Retinal pigment epithelial cell (primary cell): ENCODE measurements around the gene MLANA.

Experiments used
- DNase-seq: peaks from one replicate; pipeline ENCODE4 v3.0.0-alpha.2; 2010; ENCODE audit warnings: low read depth
- H3K4me3 ChIP-seq: 2 replicates; pipeline ENCODE4 v1.5.1; 2011; ENCODE audit warnings: mild to moderate bottlenecking, low read length, control low read depth, moderate library complexity
- TF ChIP-seq, protein P1 (sequence below): conservative IDR thresholded peaks from 2 replicates; pipeline ENCODE4 v1.5.1; 2011; ENCODE audit warnings: low read depth, low read length, control low read depth, inconsistent platforms

The MLANA gene

DNA sequence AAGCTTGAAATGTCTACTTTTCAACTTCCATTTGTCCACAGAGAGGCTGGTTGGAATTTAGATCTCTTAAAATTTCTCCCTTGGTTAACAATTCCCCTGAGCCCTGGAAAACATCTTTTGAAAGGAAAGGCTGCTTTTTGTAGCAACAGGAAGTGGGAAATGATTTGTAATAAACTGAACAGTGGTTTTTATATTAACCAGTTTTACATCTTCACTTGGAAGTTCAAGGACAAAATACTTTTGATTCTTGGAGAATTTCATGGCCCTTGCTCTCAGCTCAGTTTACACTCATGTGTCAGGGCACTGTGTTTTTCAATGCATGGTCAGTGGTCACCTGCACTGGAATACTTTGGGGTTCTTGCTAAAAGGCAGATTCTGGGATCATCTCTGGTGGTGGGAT is 9.9 kb downstream of the MLANA start:
- TF ChIP-seq, protein P1, sequence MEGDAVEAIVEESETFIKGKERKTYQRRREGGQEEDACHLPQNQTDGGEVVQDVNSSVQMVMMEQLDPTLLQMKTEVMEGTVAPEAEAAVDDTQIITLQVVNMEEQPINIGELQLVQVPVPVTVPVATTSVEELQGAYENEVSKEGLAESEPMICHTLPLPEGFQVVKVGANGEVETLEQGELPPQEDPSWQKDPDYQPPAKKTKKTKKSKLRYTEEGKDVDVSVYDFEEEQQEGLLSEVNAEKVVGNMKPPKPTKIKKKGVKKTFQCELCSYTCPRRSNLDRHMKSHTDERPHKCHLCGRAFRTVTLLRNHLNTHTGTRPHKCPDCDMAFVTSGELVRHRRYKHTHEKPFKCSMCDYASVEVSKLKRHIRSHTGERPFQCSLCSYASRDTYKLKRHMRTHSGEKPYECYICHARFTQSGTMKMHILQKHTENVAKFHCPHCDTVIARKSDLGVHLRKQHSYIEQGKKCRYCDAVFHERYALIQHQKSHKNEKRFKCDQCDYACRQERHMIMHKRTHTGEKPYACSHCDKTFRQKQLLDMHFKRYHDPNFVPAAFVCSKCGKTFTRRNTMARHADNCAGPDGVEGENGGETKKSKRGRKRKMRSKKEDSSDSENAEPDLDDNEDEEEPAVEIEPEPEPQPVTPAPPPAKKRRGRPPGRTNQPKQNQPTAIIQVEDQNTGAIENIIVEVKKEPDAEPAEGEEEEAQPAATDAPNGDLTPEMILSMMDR = no peak
- DNase-seq = no peak
- no peak overlapping the region for H3K4me3 ChIP-seq

DNA sequence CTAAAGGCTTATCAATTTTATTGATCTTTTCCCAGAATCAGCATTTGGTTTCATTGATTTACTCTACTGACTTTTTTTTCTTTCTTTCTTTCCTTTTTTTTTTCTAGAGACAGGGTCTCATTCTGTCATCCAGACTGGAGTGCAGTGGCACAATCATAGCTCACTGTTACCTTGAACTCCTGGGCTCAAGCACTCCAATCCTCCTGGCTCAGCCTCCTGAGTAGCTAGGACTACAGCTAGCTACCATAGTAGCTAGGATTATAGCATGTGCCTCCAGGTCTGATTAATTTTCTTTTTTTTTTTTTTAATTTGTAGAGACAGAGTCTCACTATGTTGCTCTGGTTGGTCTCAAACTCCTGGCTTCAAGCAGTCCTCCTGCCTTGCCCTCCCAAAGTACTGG is 11.7 kb downstream of the MLANA start:
- DNase-seq = no peak
- no peak overlapping the region for H3K4me3 ChIP-seq
- TF ChIP-seq, protein P1 = no peak

DNA sequence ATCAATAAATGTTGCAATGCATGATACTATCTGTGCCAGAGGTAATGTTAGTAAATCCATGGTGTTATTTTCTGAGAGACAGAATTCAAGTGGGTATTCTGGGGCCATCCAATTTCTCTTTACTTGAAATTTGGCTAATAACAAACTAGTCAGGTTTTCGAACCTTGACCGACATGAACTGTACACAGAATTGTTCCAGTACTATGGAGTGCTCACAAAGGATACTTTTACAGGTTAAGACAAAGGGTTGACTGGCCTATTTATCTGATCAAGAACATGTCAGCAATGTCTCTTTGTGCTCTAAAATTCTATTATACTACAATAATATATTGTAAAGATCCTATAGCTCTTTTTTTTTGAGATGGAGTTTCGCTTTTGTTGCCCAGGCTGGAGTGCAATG is 18.2 kb downstream of the MLANA start:
- TF ChIP-seq, protein P1 = no peak
- H3K4me3 ChIP-seq = no peak overlapping the region
- no peak for DNase-seq

DNA sequence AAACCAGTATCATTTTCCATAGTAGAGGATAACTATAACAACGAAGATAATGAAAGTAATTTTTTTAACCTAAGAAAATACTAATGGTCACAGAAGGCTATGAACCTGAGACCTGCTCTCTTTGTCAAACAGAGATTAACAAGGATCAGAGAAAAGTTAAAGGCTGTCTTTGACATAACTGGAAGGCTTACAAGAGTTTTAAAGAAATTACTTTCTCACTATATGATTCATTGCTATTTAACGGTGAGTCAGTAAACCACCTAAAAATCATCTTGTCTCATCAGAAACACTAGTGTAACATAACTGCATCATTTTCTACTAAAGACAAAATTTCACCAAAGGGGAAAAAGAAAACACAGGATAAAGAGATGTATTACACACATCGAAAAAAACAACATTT is 19.3 kb downstream of the MLANA start:
- DNase-seq = no peak
- TF ChIP-seq, protein P1 = no peak
- no peak overlapping the region for H3K4me3 ChIP-seq

DNA sequence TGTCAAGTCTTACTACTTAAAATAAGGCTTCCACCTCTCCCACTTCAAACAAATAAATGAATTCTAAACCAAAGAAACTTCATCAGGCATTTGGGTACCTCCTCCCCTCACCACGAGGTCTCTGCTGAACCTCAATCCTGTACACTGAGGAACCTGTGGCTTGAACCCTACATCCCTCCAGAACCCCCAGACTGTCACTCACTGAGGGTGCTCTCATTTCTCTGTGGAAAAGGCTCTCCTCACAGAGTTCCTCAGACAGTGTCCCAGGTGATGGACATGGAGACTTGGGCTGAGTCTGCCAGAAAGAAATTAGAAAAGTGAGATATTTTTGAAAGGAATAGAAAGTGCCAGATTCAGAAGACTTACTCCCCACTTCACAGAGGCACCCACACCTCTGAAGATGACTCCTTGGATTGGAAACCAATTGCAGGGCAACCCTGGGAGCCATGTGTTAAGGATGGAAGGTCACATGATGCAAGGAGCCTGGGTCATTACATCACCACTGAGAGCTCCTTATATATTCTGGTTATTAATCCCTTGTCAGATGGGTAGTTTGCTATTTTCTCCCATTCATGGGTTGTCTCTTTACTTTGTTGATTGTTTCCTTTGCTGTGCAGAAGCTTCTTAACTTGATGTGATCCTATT is 19.8 kb downstream of the MLANA start:
- TF ChIP-seq, protein P1 = no peak
- no peak overlapping the region for H3K4me3 ChIP-seq
- DNase-seq = no peak

DNA sequence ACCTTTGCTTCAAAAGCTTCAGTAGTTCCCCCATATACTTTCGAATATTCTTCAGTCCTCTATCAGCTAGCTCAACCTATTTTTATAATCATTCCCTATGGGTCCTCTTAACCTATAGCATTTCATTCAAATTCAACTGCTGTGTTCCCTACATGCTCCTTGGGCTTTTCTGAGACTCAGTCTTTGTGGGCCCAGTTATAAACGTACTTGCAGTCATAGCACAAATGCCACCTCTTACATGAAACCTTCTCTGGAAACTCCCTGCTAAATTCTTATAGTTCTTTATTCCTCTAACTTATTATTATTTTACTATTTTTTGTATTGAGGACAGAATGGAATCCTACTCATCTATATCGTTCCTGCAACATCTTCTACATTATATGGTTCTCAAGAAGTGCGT is 24.7 kb downstream of the MLANA start:
- no peak overlapping the region for H3K4me3 ChIP-seq
- TF ChIP-seq, protein P1 = no peak
- DNase-seq = no peak

DNA sequence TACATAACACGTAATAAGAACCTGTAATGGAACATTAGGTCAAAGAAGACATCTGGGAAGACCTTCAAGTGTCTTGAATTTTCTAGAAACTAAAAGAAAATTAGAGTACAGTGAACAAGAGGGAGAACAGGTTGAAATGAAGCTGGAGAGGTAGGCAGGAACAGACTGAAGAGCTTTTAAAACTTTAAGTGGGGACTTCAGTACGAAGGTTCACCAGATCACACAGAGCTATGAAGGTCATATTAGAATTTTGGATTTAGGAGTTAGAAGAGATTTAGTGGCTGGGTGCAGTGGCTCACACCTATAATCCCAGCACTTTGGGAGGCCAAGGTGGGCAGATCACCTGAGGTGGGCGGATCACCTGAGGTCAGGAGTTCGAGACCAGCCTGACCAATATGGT is 26.6 kb downstream of the MLANA start:
- no peak overlapping the region for H3K4me3 ChIP-seq
- DNase-seq = no peak
- TF ChIP-seq, protein P1 = no peak
